Measurements from ENCODE around the gene IGIP.

Gene IGIP

DNA sequence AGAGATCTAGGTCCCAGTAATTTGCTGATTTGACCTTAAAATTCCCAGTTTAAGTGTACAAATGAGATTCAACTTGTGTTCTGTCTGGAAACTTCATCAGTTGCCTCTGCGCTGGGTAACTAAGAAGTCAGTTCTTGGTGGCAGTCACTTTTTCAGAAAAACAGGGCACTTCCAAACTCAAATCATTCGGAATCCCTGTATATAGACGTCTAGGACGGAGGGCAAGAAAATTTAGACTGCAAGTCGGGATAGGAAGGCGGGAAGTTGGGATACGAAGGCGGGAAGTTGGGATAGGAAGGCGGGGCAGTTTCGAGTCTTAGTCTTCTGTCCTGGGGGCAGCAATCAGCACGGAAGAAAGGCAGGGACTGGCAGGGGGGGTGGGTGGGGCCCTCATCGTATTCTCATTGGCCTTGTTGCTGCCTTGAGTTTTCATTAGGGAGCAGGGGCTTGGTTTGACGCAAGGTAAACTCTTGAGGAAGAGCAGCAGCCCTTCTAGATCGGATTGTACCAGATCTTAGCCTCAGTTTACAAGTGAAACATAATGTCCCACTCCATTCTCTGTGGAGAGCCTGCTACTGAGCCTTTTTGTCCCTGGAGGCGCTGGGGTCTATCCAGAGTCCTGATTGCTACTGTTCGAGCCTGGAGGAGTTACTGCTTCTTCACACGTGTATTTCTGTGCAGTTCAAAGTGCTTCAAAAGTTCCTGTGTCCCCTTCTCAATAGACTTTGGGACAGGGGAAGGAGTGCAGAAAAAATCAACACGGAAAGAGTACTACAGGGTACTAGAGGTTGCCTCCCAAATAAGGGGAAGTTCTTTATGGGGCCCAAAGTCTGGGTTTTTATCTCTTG lies 14.5 kb upstream of the IGIP start:
- H3K9ac ChIP-seq (ENCODE audit: insufficient read length, low read depth), result no peak overlapping the region

GRCh38 chr5:140111859-140112551 lies 13.7 kb upstream of the IGIP start:
- peaks cover 5% of the 10 kb centered on the region for H3K4me1 ChIP-seq (ENCODE audit: insufficient read depth, insufficient read length)
- no peak overlapping the region for H3K9ac ChIP-seq (ENCODE audit: insufficient read length, low read depth)

More for the DNA sequence above, 14.5 kb upstream of the IGIP start:
- TF ChIP-seq ZNF274 (IDR thresholded peaks at IDR 0.05; ENCODE audit: low read depth, low read length), result no peak
- TF ChIP-seq SUZ12 (IDR thresholded peaks at IDR 0.05; ENCODE audit: extremely low read depth, insufficient read depth, insufficient read length), result no peak
- TF ChIP-seq YY1 (IDR thresholded peaks at IDR 0.05; ENCODE audit: insufficient read depth, insufficient read length), result no peak
- DNase-seq (ENCODE audit: low read depth, low spot score), result no peak
- peaks cover 61% of the 10 kb centered on the region for H3K27me3 ChIP-seq (ENCODE audit: insufficient read depth, insufficient read length)
- H3K36me3 ChIP-seq (ENCODE audit: insufficient read depth, insufficient read length, low read length), result no peaks in the 10 kb centered on the region
- H3K4me3 ChIP-seq (ENCODE audit: insufficient read length, low read depth), result no peak overlapping the region
- H3K9me3 ChIP-seq (ENCODE audit: insufficient read depth, low read length), result no peaks in the 10 kb centered on the region
- peaks cover 5% of the 10 kb centered on the region for H3K4me1 ChIP-seq (ENCODE audit: insufficient read depth, insufficient read length)

DNA sequence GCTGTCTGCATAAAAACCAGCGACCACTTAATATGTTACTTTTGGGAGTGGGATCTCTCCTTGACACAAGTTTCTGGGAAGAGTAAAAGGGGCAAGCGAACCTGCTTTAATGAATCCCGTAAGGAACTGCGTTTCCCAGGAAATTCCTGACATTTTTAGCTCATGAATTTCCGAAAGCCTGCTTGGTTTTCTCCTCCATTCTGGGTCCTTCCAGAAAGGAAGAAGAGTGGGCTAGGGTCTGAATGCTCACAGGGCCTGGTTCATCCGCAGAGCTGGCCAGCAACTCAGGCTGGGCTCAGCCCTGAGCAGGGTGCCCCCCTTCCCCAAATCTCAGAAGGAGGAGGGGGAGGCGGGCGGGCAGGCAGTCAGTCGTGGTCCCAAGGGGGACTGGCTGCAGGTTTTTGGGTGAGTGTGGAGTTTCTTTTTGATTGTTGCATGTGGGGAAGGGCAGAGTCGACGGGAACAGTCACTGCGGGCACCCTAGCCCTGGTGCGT lies 13.0 kb upstream of the IGIP start:
- Histone ChIP-seq H3K4me1 (ENCODE audit: insufficient read depth, insufficient read length) (peaks cover 5% of the 10 kb centered on the region), H3K9ac (ENCODE audit: insufficient read length, low read depth) (no peak overlapping the region), H3K27me3 (ENCODE audit: insufficient read depth, insufficient read length) (peaks cover 54% of the 10 kb centered on the region), H3K9me3 (ENCODE audit: insufficient read depth, low read length) (no peaks in the 10 kb centered on the region), H3K4me3 (ENCODE audit: insufficient read length, low read depth) (no peak overlapping the region), H3K36me3 (ENCODE audit: insufficient read depth, insufficient read length, low read length) (no peaks in the 10 kb centered on the region)
- DNase-seq (ENCODE audit: low read depth, low spot score), result no peak
- TF ChIP-seq YY1 (IDR thresholded peaks at IDR 0.05; ENCODE audit: insufficient read depth, insufficient read length) (no peak), SUZ12 (IDR thresholded peaks at IDR 0.05; ENCODE audit: extremely low read depth, insufficient read depth, insufficient read length) (no peak), ZNF274 (IDR thresholded peaks at IDR 0.05; ENCODE audit: low read depth, low read length) (no peak)

More at GRCh38 chr5:140111859-140112551, 13.7 kb upstream of the IGIP start:
- DNase-seq (ENCODE audit: low read depth, low spot score), result no peak
- Histone ChIP-seq H3K27me3 (ENCODE audit: insufficient read depth, insufficient read length) (peaks cover 54% of the 10 kb centered on the region), H3K36me3 (ENCODE audit: insufficient read depth, insufficient read length, low read length) (no peaks in the 10 kb centered on the region), H3K4me3 (ENCODE audit: insufficient read length, low read depth) (no peak overlapping the region), H3K9me3 (ENCODE audit: insufficient read depth, low read length) (no peaks in the 10 kb centered on the region)
- TF ChIP-seq SUZ12 (IDR thresholded peaks at IDR 0.05; ENCODE audit: extremely low read depth, insufficient read depth, insufficient read length), result no peak
- TF ChIP-seq YY1 (IDR thresholded peaks at IDR 0.05; ENCODE audit: insufficient read depth, insufficient read length), result no peak

- TF ChIP-seq YY1 (IDR thresholded peaks at IDR 0.05; ENCODE audit: insufficient read depth, insufficient read length) (no peak), SUZ12 (IDR thresholded peaks at IDR 0.05; ENCODE audit: extremely low read depth, insufficient read depth, insufficient read length) (no peak)
- Histone ChIP-seq H3K9ac (ENCODE audit: insufficient read length, low read depth) (peak overlapping the region; percentile 82), H3K4me1 (ENCODE audit: insufficient read depth, insufficient read length) (peaks cover 5% of the 10 kb centered on the region), H3K36me3 (ENCODE audit: insufficient read depth, insufficient read length, low read length) (no peaks in the 10 kb centered on the region), H3K9me3 (ENCODE audit: insufficient read depth, low read length) (no peaks in the 10 kb centered on the region), H3K27me3 (ENCODE audit: insufficient read depth, insufficient read length) (peaks cover 54% of the 10 kb centered on the region), H3K4me3 (ENCODE audit: insufficient read length, low read depth) (peak overlapping the region; percentile 66)
- no peak for DNase-seq (ENCODE audit: low read depth, low spot score)
Observed at GRCh38 chr5:140113180-140113698, 12.5 kb upstream of the IGIP start.

GRCh38 chr5:140113699-140114263 lies 12.0 kb upstream of the IGIP start, which contains the start of gene PURA:
Gene PURA, plus strand, starts transcription at chr5:140114109. Its CDS starts 73 bp downstream, at chr5:140114182.
- peak within 1 kb of the TSS; percentile 85 for H3K9ac ChIP-seq (ENCODE audit: insufficient read length, low read depth)
- H3K4me1 ChIP-seq (ENCODE audit: insufficient read depth, insufficient read length), result peaks cover 3% of the 10 kb centered on the region
- no peak for TF ChIP-seq YY1 (IDR thresholded peaks at IDR 0.05; ENCODE audit: insufficient read depth, insufficient read length)
- TF ChIP-seq SUZ12 (IDR thresholded peaks at IDR 0.05; ENCODE audit: extremely low read depth, insufficient read depth, insufficient read length), result peak; percentile 14
- no peak for TF ChIP-seq ZNF274 (IDR thresholded peaks at IDR 0.05; ENCODE audit: low read depth, low read length)

DNA sequence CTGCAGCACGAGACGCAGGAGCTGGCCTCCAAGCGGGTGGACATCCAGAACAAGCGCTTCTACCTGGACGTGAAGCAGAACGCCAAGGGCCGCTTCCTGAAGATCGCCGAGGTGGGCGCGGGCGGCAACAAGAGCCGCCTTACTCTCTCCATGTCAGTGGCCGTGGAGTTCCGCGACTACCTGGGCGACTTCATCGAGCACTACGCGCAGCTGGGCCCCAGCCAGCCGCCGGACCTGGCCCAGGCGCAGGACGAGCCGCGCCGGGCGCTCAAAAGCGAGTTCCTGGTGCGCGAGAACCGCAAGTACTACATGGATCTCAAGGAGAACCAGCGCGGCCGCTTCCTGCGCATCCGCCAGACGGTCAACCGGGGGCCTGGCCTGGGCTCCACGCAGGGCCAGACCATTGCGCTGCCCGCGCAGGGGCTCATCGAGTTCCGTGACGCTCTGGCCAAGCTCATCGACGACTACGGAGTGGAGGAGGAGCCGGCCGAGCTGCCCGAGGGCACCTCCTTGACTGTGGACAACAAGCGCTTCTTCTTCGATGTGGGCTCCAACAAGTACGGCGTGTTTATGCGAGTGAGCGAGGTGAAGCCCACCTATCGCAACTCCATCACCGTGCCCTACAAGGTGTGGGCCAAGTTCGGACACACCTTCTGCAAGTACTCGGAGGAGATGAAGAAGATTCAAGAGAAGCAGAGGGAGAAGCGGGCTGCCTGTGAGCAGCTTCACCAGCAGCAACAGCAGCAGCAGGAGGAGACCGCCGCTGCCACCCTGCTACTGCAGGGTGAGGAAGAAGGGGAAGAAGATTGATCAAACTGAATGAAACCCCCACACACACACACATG lies 11.2 kb upstream of the IGIP start:
- Histone ChIP-seq H3K36me3 (ENCODE audit: insufficient read depth, insufficient read length, low read length) (no peaks in the 10 kb centered on the region), H3K9me3 (ENCODE audit: insufficient read depth, low read length) (no peaks in the 10 kb centered on the region), H3K4me3 (ENCODE audit: insufficient read length, low read depth) (peak overlapping the region; percentile 82), H3K9ac (ENCODE audit: insufficient read length, low read depth) (peak overlapping the region; percentile 85), H3K27me3 (ENCODE audit: insufficient read depth, insufficient read length) (peaks cover 40% of the 10 kb centered on the region), H3K4me1 (ENCODE audit: insufficient read depth, insufficient read length) (peaks cover 3% of the 10 kb centered on the region)
- no peak for DNase-seq (ENCODE audit: low read depth, low spot score)
- TF ChIP-seq ZNF274 (IDR thresholded peaks at IDR 0.05; ENCODE audit: low read depth, low read length), result no peak

More at GRCh38 chr5:140113699-140114263, 12.0 kb upstream of the IGIP start, which contains the start of gene PURA:
- no peaks in the 10 kb centered on the region for H3K36me3 ChIP-seq (ENCODE audit: insufficient read depth, insufficient read length, low read length)
- DNase-seq (ENCODE audit: low read depth, low spot score), result peak; percentile 84
- H3K4me3 ChIP-seq (ENCODE audit: insufficient read length, low read depth), result peak within 1 kb of the TSS; percentile 82
- no peaks in the 10 kb centered on the region for H3K9me3 ChIP-seq (ENCODE audit: insufficient read depth, low read length)
- peaks cover 48% of the 10 kb centered on the region for H3K27me3 ChIP-seq (ENCODE audit: insufficient read depth, insufficient read length)

All from NT2/D1 (cell line).